K562 (cell line): Measurements from ENCODE around the gene CERS1. TPM values are rescaled to one million over a fixed set of nuclear protein-coding genes. Genes with fewer than 3 reads are reported as not detected.

Source experiments
- ATAC-seq: fragments of 200-7000 bp; cut with Tn5 transposase; 3 replicates; pipeline ENCODE4 v1.9.1; 2020; ENCODE audit warnings: moderate library complexity
- BruUV-seq: library from RNA; stranded (reverse); fragments of 400-500 nt; replicated peaks from 2 replicates; lab custom pipeline; 2021; lab: Mats Ljungman, UMichigan
- CTCF ChIA-PET: fragments of 300-600 bp; formaldehyde crosslinking; extraction: SDS; loops from one replicate; lab custom pipeline; 2021; ENCODE audit warnings: low intra/inter-chr PET ratio; lab: Yijun Ruan, JAX
- POLR2A ChIA-PET: fragments of 300-600, 350-650 bp; sonication (Branson Sonifier 250); formaldehyde crosslinking; extraction: SDS; loops from one replicate; lab custom pipeline; 2021; ENCODE audit warnings: antibody characterized with exemption, inconsistent platforms; lab: Yijun Ruan, JAX
- DNase-seq, 4 experiments: peaks; one replicate each; pipeline versions ENCODE4 v3.0.0 to v3.0.0-alpha.2; 2011 to 2018; ENCODE audit warnings: low spot score in 3 of 4, mixed read lengths in 3 of 4; ENCODE audit errors: extremely low read depth in 1 of 4
- FAIRE-seq: peaks from 2 replicates; lab custom pipeline; 2011; peaks lifted over from hg19 to GRCh38; lab: Jason Lieb, UNC
- H2AFZ ChIP-seq: 2 replicates; pipeline ENCODE4 v1.6.0; 2011; ENCODE audit warnings: low read depth, low read length, control low read depth, inconsistent platforms
- H3K27ac ChIP-seq: fragments of 200-600 bp; 3 replicates; pipeline ENCODE4 v1.8.0; 2011; ENCODE audit warnings: low read depth, mild to moderate bottlenecking, control low read depth, inconsistent platforms, low read length, moderate library complexity, mixed read lengths; ENCODE audit errors: extremely low read depth
- H3K27me3 ChIP-seq, 2 experiments: fragments of 300-600 bp in 1 of 2; 2 replicates in 1 of 2; 3 replicates in 1 of 2; pipeline versions ENCODE4 v1.6.0 to v1.8.0; 2011; ENCODE audit warnings: inconsistent platforms in 2 of 2, low read length in 2 of 2, mild to moderate bottlenecking in 1 of 2, mixed read lengths in 1 of 2, moderate library complexity in 1 of 2; ENCODE audit not compliant: control insufficient read depth in 2 of 2, insufficient read depth in 2 of 2
- H3K36me3 ChIP-seq: fragments of 300-600 bp; 3 replicates; pipeline ENCODE4 v1.8.0; 2011; ENCODE audit warnings: mild to moderate bottlenecking, low read length, inconsistent platforms; ENCODE audit not compliant: control insufficient read depth, insufficient read depth
- H3K4me1 ChIP-seq, 2 experiments: fragments of 200-600 bp in 1 of 2; replicated peaks in 1 of 2; 2 replicates in 1 of 2; 3 replicates in 1 of 2; pipeline versions ENCODE4 v1.5.1 to v1.8.0; 2011; ENCODE audit warnings: inconsistent platforms in 2 of 2, low read length in 2 of 2, mild to moderate bottlenecking in 1 of 2, mixed read lengths in 1 of 2, moderate library complexity in 1 of 2; ENCODE audit not compliant: control insufficient read depth in 2 of 2, insufficient read depth in 2 of 2
- H3K4me2 ChIP-seq: 2 replicates; pipeline ENCODE4 v1.6.1; 2011; ENCODE audit warnings: low read length, control low read depth, inconsistent platforms, mixed read lengths; ENCODE audit not compliant: insufficient read depth
- H3K4me3 ChIP-seq: fragments of 200-600 bp; sonication (generic), shearing (Covaris generic); 2 replicates; pipeline ENCODE4 v1.5.1; 2016; ENCODE audit warnings: control low read depth, inconsistent platforms
- H3K79me2 ChIP-seq: fragments of 200-600 bp; 3 replicates; pipeline ENCODE4 v1.8.0; 2011; ENCODE audit warnings: low read length, inconsistent platforms; ENCODE audit not compliant: control insufficient read depth, insufficient read depth
- H3K9ac ChIP-seq, 2 experiments: 2 replicates each; pipeline versions ENCODE4 v1.6.0 to v1.6.1; 2011; ENCODE audit warnings: low read depth in 2 of 2, low read length in 2 of 2, control low read depth in 1 of 2, inconsistent platforms in 1 of 2, mild to moderate bottlenecking in 1 of 2, mixed read lengths in 1 of 2; ENCODE audit not compliant: insufficient read depth in 1 of 2
- H3K9me1 ChIP-seq: one replicate; pipeline ENCODE4 v1.6.0; 2011; ENCODE audit warnings: inconsistent platforms, mild to moderate bottlenecking, low read length, moderate library complexity; ENCODE audit not compliant: control insufficient read depth, insufficient read depth
- H3K9me3 ChIP-seq: replicated peaks from 2 replicates; pipeline ENCODE4 v1.5.1; 2011; ENCODE audit warnings: low read depth, low read length, inconsistent platforms; ENCODE audit not compliant: control insufficient read depth, insufficient read depth
- H4K20me1 ChIP-seq: replicated peaks from 2 replicates; pipeline ENCODE4 v1.6.1; 2011; ENCODE audit warnings: low read length, inconsistent platforms, mixed read lengths; ENCODE audit not compliant: control insufficient read depth, insufficient read depth
- MAFF ChIP-seq: IDR thresholded peaks from 2 replicates; pipeline ENCODE4 v1.6.1; 2012; ENCODE audit warnings: low read length, improper control_type of control experiment
- POLR2G ChIP-seq: fragments of 200-400 bp; formaldehyde crosslinking; IDR thresholded peaks from 2 replicates; pipeline ENCODE4 v1.6.1; 2017; ENCODE audit warnings: low read depth, mild to moderate bottlenecking, antibody characterized with exemption, low read length, moderate library complexity
- ZNF696 ChIP-seq: fragments of 250-450 bp; sonication (Bioruptor Pico); conservative IDR thresholded peaks from 2 replicates; pipeline ENCODE4 v1.4.0; 2020; ENCODE audit warnings: mild to moderate bottlenecking, moderate library complexity
- WGBS: fragments of 100-300 bp; shearing (Covaris generic); methylation state at CpG from one replicate; pipeline ENCODE4 v1.1.6; 2016; ENCODE audit warnings: low coverage, mixed read lengths; ENCODE audit not compliant: insufficient coverage; ENCODE audit errors: missing lambda C conversion rate; 5-methylcytosine and 5-hydroxymethylcytosine counted together
- in situ Hi-C: fragments of 300-500 bp; cut with MboI; formaldehyde crosslinking; loops from 4 replicates; pipeline ENCODE4 v1.15.0; 2018; ENCODE audit warnings: inconsistent platforms, mixed read lengths
- intact Hi-C: fragments of 100-400 bp; cut with micrococcal nuclease; formaldehyde crosslinking; loops from 2 replicates; pipeline ENCODE4 v1.14.2; 2022
- polyA plus RNA-seq, 8 experiments: library from polyadenylated mRNA; depleted of rRNA in 4 of 8; stranded (reverse) in 5 of 8; unstranded in 3 of 8; fragments of >200 nt; fragmentation: Nextera tagmentation in 2 of 8; fragmentation: Illumina TruSeq in 1 of 8; extraction: Ambion mirVana in 2 of 8; extraction: Trizol in 1 of 8; gene quantifications; 2 replicates each; pipeline versions ENCODE4 v1.2.1 to v1.2.3, GENCODE V29; 2011 to 2014; ENCODE audit warnings: inconsistent platforms in 1 of 8, missing spikeins in 1 of 8
- total RNA-seq, 7 experiments: library from RNA; depleted of rRNA in 6 of 7; stranded (reverse); fragments of >200 nt in 6 of 7; fragmentation: Illumina TruSeq in 2 of 7; extraction: Trizol in 2 of 7; gene quantifications; 2 replicates each; pipeline versions ENCODE4 v1.2.1 to v1.2.3, GENCODE V29; 2011 to 2021; ENCODE audit warnings: low replicate concordance in 1 of 7

Gene CERS1
- total and polyA plus RNA-seq, 9 of the 15 experiments (the other 6 are each of a cell fraction or from before 2014, with no cell fraction given), result 0.33 to 1.5 (median 0.86) TPM; not detected in 2

DNA sequence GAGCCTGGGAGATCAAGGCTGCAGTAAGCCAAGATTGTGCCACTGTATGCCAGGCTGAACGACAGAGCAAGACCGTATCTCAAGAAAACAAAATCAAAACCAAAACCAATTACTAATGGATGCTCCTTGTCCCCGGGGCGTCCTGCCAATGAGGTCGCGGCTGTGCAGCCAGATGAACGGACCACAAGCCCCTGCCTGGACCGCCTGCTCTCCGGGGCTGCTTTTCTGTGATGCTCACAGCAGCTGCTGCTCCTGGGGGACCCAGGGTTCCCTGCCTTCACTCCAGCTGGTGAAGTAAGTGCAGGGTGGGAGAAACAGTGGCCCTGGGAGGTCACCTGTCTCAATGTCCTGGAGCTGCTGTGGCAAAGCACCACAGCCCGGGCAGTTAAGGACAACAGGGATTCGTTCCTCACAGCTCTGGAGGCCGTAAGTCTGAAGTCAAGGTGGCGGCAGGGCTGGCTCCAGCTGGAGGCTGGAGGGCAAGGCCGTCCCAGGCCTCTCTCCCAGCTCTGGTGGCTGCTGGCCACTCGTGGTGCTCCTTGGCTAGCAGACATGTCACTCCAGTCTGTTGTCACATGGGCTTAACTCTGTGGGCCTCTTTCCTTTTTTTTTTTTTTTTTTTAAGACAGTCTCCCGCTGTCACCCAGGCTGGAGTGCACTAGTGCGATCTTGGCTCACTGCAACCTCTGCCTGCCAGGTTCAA is 13.1 kb upstream of the CERS1 start:
- intact Hi-C loops, result no loop called here
- Histone ChIP-seq H3K9me1 (no peaks in the 10 kb centered on the region), H3K9ac (no peak overlapping the region)

More for the DNA sequence above, 13.1 kb upstream of the CERS1 start:
- TF ChIP-seq MAFF, result no peak
- TF ChIP-seq ZNF696 (CRISPR knock-in tag), result no peak
- peak; percentile 40 for TF ChIP-seq POLR2G
- H4K20me1 ChIP-seq, result peaks cover 5% of the 10 kb centered on the region; the same call in 1 of the 2 replicates
- DNase-seq (no peak), FAIRE-seq (no peak), ATAC-seq (no peak)
- no peaks in the 10 kb centered on the region for H3K9me3 ChIP-seq
- peaks cover 10% of the 10 kb centered on the region; the same call in 2 of the 3 replicates for H3K79me2 ChIP-seq
- H3K36me3 ChIP-seq, result peaks cover 77% of the 10 kb centered on the region; the same call in 2 of the 3 replicates
- peaks cover 0 to 51% of the 10 kb centered on the region in 2 experiments; a peak in 2 of 5 replicates for H3K4me1 ChIP-seq
- in situ Hi-C loops, result no loop called here
- no peak overlapping the region for H3K27ac ChIP-seq
- no peak overlapping the region for H3K4me3 ChIP-seq
- BruUV-seq, result TSS peak; percentile 25
- ChIA-PET CTCF (no interaction called here), POLR2A (interaction anchor here (0.6 to 4.4 kb wide), 7 partner anchors 8 to 75 kb away, joined by 3 to 37 read pairs (median 4); partner anchors contain the start of genes COPE and DDX49)
- no peak overlapping the region for H2AFZ ChIP-seq
- H3K27me3 ChIP-seq, result no peaks in the 10 kb centered on the region
- no peak overlapping the region for H3K4me2 ChIP-seq
- 87% methylated on average over 16 of the region's 17 CpGs for WGBS
